Keratinocyte (primary cell): Measurements from ENCODE around the gene GPRASP3. TPM values are rescaled to one million over a fixed set of nuclear protein-coding genes. Genes with fewer than 3 reads are reported as not detected.

ENCODE experiments used
- DNase-seq: peaks from one replicate; pipeline ENCODE4 v3.0.0-alpha.2; 2011; ENCODE audit warnings: low read depth, missing footprints, low spot score
- FAIRE-seq: peaks from 2 replicates; lab custom pipeline; 2011; peaks lifted over from hg19 to GRCh38; lab: Jason Lieb, UNC
- H2AFZ ChIP-seq: 2 replicates; pipeline ENCODE4 v1.6.0; 2012; ENCODE audit warnings: low read length, control low read depth, inconsistent platforms; ENCODE audit not compliant: control insufficient read depth
- H3K27ac ChIP-seq: 2 replicates; pipeline ENCODE4 v1.5.1; 2011; ENCODE audit warnings: low read length; ENCODE audit not compliant: control insufficient read depth, insufficient read depth
- H3K27me3 ChIP-seq: 3 replicates; pipeline ENCODE4 v1.6.0; 2011; ENCODE audit warnings: low read length; ENCODE audit not compliant: control insufficient read depth, insufficient read depth; ENCODE audit errors: extremely low read depth
- H3K36me3 ChIP-seq, 2 experiments: 2 replicates in 1 of 2; 3 replicates in 1 of 2; pipeline ENCODE4 v1.5.1; 2011; ENCODE audit warnings: low read length in 2 of 2, mild to moderate bottlenecking in 1 of 2; ENCODE audit not compliant: control insufficient read depth in 2 of 2, insufficient read depth in 2 of 2; ENCODE audit errors: extremely low read depth in 1 of 2
- H3K4me1 ChIP-seq: 3 replicates; pipeline ENCODE4 v1.5.1; 2011; ENCODE audit warnings: low read length; ENCODE audit not compliant: control insufficient read depth, insufficient read depth; ENCODE audit errors: extremely low read depth
- H3K4me2 ChIP-seq: 3 replicates; pipeline ENCODE4 v1.6.0; 2011; ENCODE audit warnings: low read depth, low read length; ENCODE audit not compliant: control insufficient read depth, insufficient read depth; ENCODE audit errors: extremely low read depth
- H3K4me3 ChIP-seq, 3 experiments: fragments of 200-600 bp in 1 of 3; sonication (generic) in 1 of 3; 2 replicates in 2 of 3; 3 replicates in 1 of 3; pipeline ENCODE4 v1.5.1; 2011 to 2016; ENCODE audit warnings: low read length in 3 of 3, mild to moderate bottlenecking in 3 of 3, control low read depth in 2 of 3, inconsistent platforms in 1 of 3, low read depth in 1 of 3, mixed read lengths in 1 of 3, mixed run types in 1 of 3, moderate library complexity in 1 of 3; ENCODE audit not compliant: control insufficient read depth in 2 of 3, insufficient read depth in 2 of 3; ENCODE audit errors: extremely low read depth in 1 of 3
- H3K79me2 ChIP-seq: 2 replicates; pipeline ENCODE4 v1.6.0; 2012; ENCODE audit warnings: low read length; ENCODE audit not compliant: control insufficient read depth, insufficient read depth
- H3K9ac ChIP-seq: 3 replicates; pipeline ENCODE4 v1.6.0; 2011; ENCODE audit warnings: low read length; ENCODE audit not compliant: control insufficient read depth, insufficient read depth; ENCODE audit errors: extremely low read depth
- H3K9me1 ChIP-seq: 3 replicates; pipeline ENCODE4 v1.6.0; 2011; ENCODE audit warnings: low read length; ENCODE audit not compliant: control insufficient read depth, insufficient read depth; ENCODE audit errors: extremely low read depth
- H3K9me3 ChIP-seq: 2 replicates; pipeline ENCODE4 v1.5.1; 2012; ENCODE audit warnings: low read depth, low read length; ENCODE audit not compliant: control insufficient read depth
- H4K20me1 ChIP-seq: 3 replicates; pipeline ENCODE4 v1.6.0; 2011; ENCODE audit warnings: low read length; ENCODE audit not compliant: control insufficient read depth, insufficient read depth; ENCODE audit errors: extremely low read depth
- CTCF ChIP-seq, 3 experiments: IDR thresholded peaks in 1 of 3; conservative IDR thresholded peaks in 1 of 3; optimal IDR thresholded peaks in 1 of 3; 2 replicates in 2 of 3; 3 replicates in 1 of 3; pipeline versions ENCODE3 to v1.5.1; 2011; ENCODE audit warnings: low read length in 3 of 3, mild to moderate bottlenecking in 3 of 3, moderate library complexity in 2 of 3, control low read depth in 1 of 3, inconsistent platforms in 1 of 3; ENCODE audit not compliant: insufficient read depth in 2 of 3; ENCODE audit errors: extremely low read depth in 1 of 3
- EZH2 ChIP-seq: IDR thresholded peaks from one replicate; pipeline ENCODE4 v1.6.1; 2012; ENCODE audit warnings: inconsistent platforms, mild to moderate bottlenecking, low read length, moderate library complexity
- dilution Hi-C: fragments of 300-500 bp; cut with MboI; formaldehyde crosslinking; loops from one replicate; pipeline ENCODE4 v1.7.0; 2020; ENCODE audit warnings: low sequenced_read_pairs; ENCODE audit not compliant: extremely low pct_ligation_motif_present
- polyA plus RNA-seq, 5 experiments: library from polyadenylated mRNA; depleted of rRNA in 3 of 5; stranded (reverse) in 3 of 5; stranded (forward) in 1 of 5; unstranded in 1 of 5; fragments of >200 nt; gene quantifications; 1 replicate in 1 of 5; 2 replicates in 3 of 5; 3 replicates in 1 of 5; pipeline versions ENCODE4 v1.2.1 to v1.2.3, GENCODE V29; 2011 to 2012; ENCODE audit warnings: missing spikeins in 2 of 5, low read depth in 1 of 5, low replicate concordance in 1 of 5

Gene GPRASP3
- polyA plus RNA-seq, 1 donor (not counting 4 experiments of a cell fraction or from before 2014, with no cell fraction given), result 3.1 TPM

GRCh38 chrX:102765809-102766208 lies 45.3 kb downstream of the GPRASP3 start:
- Histone ChIP-seq H3K9me1 (no peaks in the 10 kb centered on the region), H3K27ac (no peak overlapping the region), H3K4me2 (no peak overlapping the region), H4K20me1 (no peaks in the 10 kb centered on the region), H3K79me2 (peaks cover 11% of the 10 kb centered on the region), H3K4me3 (no peak overlapping the region), H2AFZ (no peak overlapping the region), H3K9me3 (no peaks in the 10 kb centered on the region), H3K36me3 (no peaks in the 10 kb centered on the region), H3K27me3 (no peaks in the 10 kb centered on the region), H3K4me1 (peaks cover 6% of the 10 kb centered on the region), H3K9ac (no peak overlapping the region)
- FAIRE-seq, result peak; percentile 79
- TF ChIP-seq CTCF (optimal IDR thresholded peaks at IDR 0.05 in 1 of 3, IDR thresholded peaks at IDR 0.05 in 1 of 3, conservative IDR thresholded peaks at IDR 0.05 in 1 of 3; ENCODE audit: extremely low read depth in 1 of 3, insufficient read depth in 2 of 3, low read length in 3 of 3) (no peak), EZH2 (no peak)
- dilution Hi-C loops, result no loop called here
- no peak for DNase-seq

- FAIRE-seq, result no peak
- DNase-seq, result no peak
- dilution Hi-C loops, result no loop called here
Observed at GRCh38 chrX:102767287-102767686, 46.7 kb downstream of the GPRASP3 start.

More at GRCh38 chrX:102767287-102767686, 46.7 kb downstream of the GPRASP3 start:
- no peak for TF ChIP-seq CTCF (optimal IDR thresholded peaks at IDR 0.05 in 1 of 3, IDR thresholded peaks at IDR 0.05 in 1 of 3, conservative IDR thresholded peaks at IDR 0.05 in 1 of 3; ENCODE audit: extremely low read depth in 1 of 3, insufficient read depth in 2 of 3, low read length in 3 of 3)
- no peak for TF ChIP-seq EZH2
- no peaks in the 10 kb centered on the region for H3K9me3 ChIP-seq
- H3K4me3 ChIP-seq, result no peak overlapping the region
- no peak overlapping the region for H3K4me2 ChIP-seq
- no peaks in the 10 kb centered on the region for H3K36me3 ChIP-seq
- peaks cover 16% of the 10 kb centered on the region for H3K79me2 ChIP-seq
- no peaks in the 10 kb centered on the region for H3K9me1 ChIP-seq
- no peak overlapping the region for H2AFZ ChIP-seq
- H4K20me1 ChIP-seq, result no peaks in the 10 kb centered on the region
- no peaks in the 10 kb centered on the region for H3K27me3 ChIP-seq
- peaks cover 6% of the 10 kb centered on the region for H3K4me1 ChIP-seq
- no peak overlapping the region for H3K27ac ChIP-seq
- H3K9ac ChIP-seq, result no peak overlapping the region
